Gastrocnemius medialis (tissue), 4 donors: ENCODE results near the gene KIF13A. TPM values are rescaled to one million over a fixed set of nuclear protein-coding genes. Genes with fewer than 3 reads are reported as not detected.
A peak's percentile ranks its signal among the peaks of the same experiment; 100 is the strongest.

Source experiments
- ATAC-seq, 2 donors: fragments of 150-250 bp; one replicate each; pipeline ENCODE4 v1.9.1; 2016
- DNase-seq, 2 donors: peaks; one replicate each; pipeline ENCODE4 v3.0.0-alpha.2; 2019
- H3K27ac ChIP-seq, 4 donors: fragments of 200-600 bp; sonication (generic); 1 replicate in 1 of 4; 2 replicates in 3 of 4; pipeline ENCODE4 v1.5.1; 2016 to 2018; ENCODE audit warnings: mild to moderate bottlenecking in 2 of 4, moderate library complexity in 1 of 4
- H3K27me3 ChIP-seq, 3 donors: fragments of 200-600 bp; sonication (generic) in 2 of 3; 1 replicate in 1 of 3; 2 replicates in 2 of 3; pipeline versions ENCODE4 v1.5.1 to v1.6.0; 2016 to 2019; ENCODE audit warnings: mild to moderate bottlenecking in 1 of 3, moderate library complexity in 1 of 3
- H3K36me3 ChIP-seq, 2 donors: fragments of 200-600 bp; sonication (generic) in 1 of 2; one replicate each; pipeline ENCODE4 v1.5.1; 2017 to 2018
- H3K4me1 ChIP-seq, 2 donors: fragments of 200-600 bp; sonication (generic) in 1 of 2; one replicate each; pipeline ENCODE4 v1.5.1; 2016 to 2017; ENCODE audit warnings: mild to moderate bottlenecking in 2 of 2
- H3K4me3 ChIP-seq, 4 donors: fragments of 200-600 bp; sonication (generic) in 3 of 4; 1 replicate in 1 of 4; 2 replicates in 3 of 4; pipeline ENCODE4 v1.5.1; 2016 to 2019; ENCODE audit warnings: mild to moderate bottlenecking in 2 of 4
- H3K9me3 ChIP-seq, 3 donors: fragments of 200-600 bp; sonication (generic) in 2 of 3; 1 replicate in 1 of 3; 2 replicates in 2 of 3; pipeline ENCODE4 v1.5.1; 2016 to 2019
- CTCF ChIP-seq, 5 experiments: fragments of 450-650 bp in 3 of 5; fragments of 200-600 bp in 2 of 5; sonication (generic) in 2 of 5; IDR thresholded peaks in 4 of 5; conservative IDR thresholded peaks in 1 of 5; 1 replicate in 4 of 5; 2 replicates in 1 of 5; pipeline ENCODE4 v1.5.1; 2016 to 2019; ENCODE audit warnings: antibody characterized with exemption in 5 of 5, mild to moderate bottlenecking in 3 of 5, moderate library complexity in 3 of 5
- POLR2A ChIP-seq, 2 donors: fragments of 450-650 bp; IDR thresholded peaks; one replicate each; pipeline ENCODE4 v1.6.1; 2017; ENCODE audit warnings: antibody characterized with exemption in 2 of 2, mild to moderate bottlenecking in 2 of 2, moderate library complexity in 2 of 2
- in situ Hi-C, 4 donors: fragments of 200-750 bp; cut with MboI; loops; one replicate each; pipeline versions ENCODE4 v1.15.0 to v1.8.0; 2017; ENCODE audit warnings: low sequenced_read_pairs in 4 of 4
- intact Hi-C: fragments of 100-400 bp; cut with DNase I; formaldehyde crosslinking; loops from one replicate; pipeline ENCODE4 v1.15.1; 2023; ENCODE audit warnings: low total_unique reads
- total RNA-seq, 4 donors: library from RNA; depleted of rRNA; stranded (reverse); fragments of >200 nt; gene quantifications; one replicate each; pipeline versions ENCODE4 v1.1.0 to v1.2.3, GENCODE V29; 2016

Gene KIF13A
- total RNA-seq, 4 donors from 2014 or later, result 47.4 to 72.9 (median 63.8) TPM

- TF ChIP-seq CTCF (IDR thresholded peaks at IDR 0.05 in 4 of 5, conservative IDR thresholded peaks at IDR 0.05 in 1 of 5) (no peak), POLR2A (IDR thresholded peaks at IDR 0.05) (no peak)
- H3K4me3 ChIP-seq, result no peak overlapping the region
- H3K4me1 ChIP-seq, result peaks cover 85 to 92% of the 10 kb centered on the region in 2 donors
- in situ Hi-C loops, result loop anchor here in 1 of 4 donors (5.0 kb wide), 1 partner anchor 81 kb away; the partner anchor contains the start of gene KIF13A
- H3K36me3 ChIP-seq, result no peaks in the 10 kb centered on the region
- intact Hi-C loops, result loop anchor here (5.0 kb wide), 1 partner anchor 81 kb away; the partner anchor contains the start of gene KIF13A
- peak overlapping the region; percentile 88 to 94 (median 89) for H3K27ac ChIP-seq
- no peaks in the 10 kb centered on the region for H3K9me3 ChIP-seq
- DNase-seq, result no peak
- H3K27me3 ChIP-seq, result no peaks in the 10 kb centered on the region
- ATAC-seq, result no peak
Measured at GRCh38 chr6:17905611-17906592, 81.5 kb downstream of the KIF13A start.

GRCh38 chr6:17904491-17905120, 82.8 kb downstream of the KIF13A start:
- peak; percentile 76 to 84 for ATAC-seq
- intact Hi-C loops, result loop anchor here (5.0 kb wide), 1 partner anchor 83 kb away; the partner anchor contains the start of gene KIF13A
- H3K27ac ChIP-seq, result peak overlapping the region; percentile 88 to 94 (median 89)
- TF ChIP-seq CTCF (IDR thresholded peaks at IDR 0.05 in 4 of 5, conservative IDR thresholded peaks at IDR 0.05 in 1 of 5) (no peak), POLR2A (IDR thresholded peaks at IDR 0.05) (no peak)
- in situ Hi-C loops, result loop anchor here in 1 of 4 donors (5.0 kb wide), 1 partner anchor 83 kb away; the partner anchor contains the start of gene KIF13A
- DNase-seq, result peak; percentile 20 to 31
- no peaks in the 10 kb centered on the region for H3K36me3 ChIP-seq
- no peaks in the 10 kb centered on the region for H3K27me3 ChIP-seq
- no peaks in the 10 kb centered on the region for H3K9me3 ChIP-seq
- peaks cover 78 to 82% of the 10 kb centered on the region in 2 donors for H3K4me1 ChIP-seq
- H3K4me3 ChIP-seq, result no peak overlapping the region

DNA sequence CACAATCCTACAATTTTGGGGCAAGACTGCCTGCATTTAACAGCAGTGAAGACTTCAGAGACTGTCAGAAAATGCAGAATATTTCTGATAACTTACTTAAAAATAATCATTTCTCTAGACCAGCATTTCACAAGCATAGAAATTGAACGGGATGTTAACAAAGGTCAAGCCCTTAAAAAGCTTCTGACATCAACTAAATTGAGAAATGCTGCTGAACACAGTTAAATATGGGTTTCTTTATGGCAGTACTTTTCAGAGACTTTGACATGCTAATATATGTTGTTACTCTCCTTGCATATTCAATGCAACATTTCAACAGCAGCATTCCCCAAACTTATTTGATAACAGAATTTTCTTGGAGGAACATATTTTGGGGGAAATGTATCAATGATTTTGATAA, 84.5 kb downstream of the KIF13A start:
- ATAC-seq (no peak), DNase-seq (no peak)
- intact Hi-C loops (no loop called here), in situ Hi-C loops (no loop called here)
- peaks cover 67 to 68% of the 10 kb centered on the region in 2 donors for H3K4me1 ChIP-seq
- TF ChIP-seq POLR2A (IDR thresholded peaks at IDR 0.05) (no peak), CTCF (IDR thresholded peaks at IDR 0.05 in 4 of 5, conservative IDR thresholded peaks at IDR 0.05 in 1 of 5) (no peak)
- H3K36me3 ChIP-seq, result no peaks in the 10 kb centered on the region
- no peaks in the 10 kb centered on the region for H3K9me3 ChIP-seq
- H3K27ac ChIP-seq, result peak overlapping the region; percentile 88 to 94 (median 89)
- no peak overlapping the region for H3K4me3 ChIP-seq
- no peaks in the 10 kb centered on the region for H3K27me3 ChIP-seq

- no peak for TF ChIP-seq CTCF (IDR thresholded peaks at IDR 0.05 in 4 of 5, conservative IDR thresholded peaks at IDR 0.05 in 1 of 5)
- TF ChIP-seq POLR2A (IDR thresholded peaks at IDR 0.05), result no peak
- H3K9me3 ChIP-seq, result no peaks in the 10 kb centered on the region
- peak overlapping the region in 3 of 4 donors; percentile 16 to 89 (median 88) for H3K27ac ChIP-seq
- peaks cover 0 to 13% of the 10 kb centered on the region in 2 donors for H3K36me3 ChIP-seq
- ATAC-seq (no peak), DNase-seq (no peak)
- no peak overlapping the region for H3K4me3 ChIP-seq
- in situ Hi-C loops (no loop called here), intact Hi-C loops (no loop called here)
- peaks cover 55 to 56% of the 10 kb centered on the region in 2 donors for H3K4me1 ChIP-seq
- no peaks in the 10 kb centered on the region for H3K27me3 ChIP-seq
Measured at GRCh38 chr6:17901493-17901892, 85.9 kb downstream of the KIF13A start.
